Breast epithelium (tissue), 3 donors: ENCODE results near the gene SRRM5.

Experiments used
- POLR2A ChIP-seq: fragments of 450-650 bp; IDR thresholded peaks from one replicate; pipeline ENCODE4 v1.6.1; 2016; ENCODE audit warnings: antibody characterized with exemption, mild to moderate bottlenecking, moderate library complexity
- POLR2AphosphoS5 ChIP-seq, 3 donors: sonication (generic); formaldehyde crosslinking; IDR thresholded peaks; one replicate each; pipeline ENCODE4 v1.6.1; 2017; ENCODE audit warnings: antibody characterized with exemption in 3 of 3
- TF ChIP-seq, protein P1 (sequence below), 3 donors: fragments of 450-650 bp; IDR thresholded peaks; one replicate each; pipeline ENCODE4 v1.5.1; 2016 to 2017; ENCODE audit warnings: antibody characterized with exemption in 3 of 3, mild to moderate bottlenecking in 3 of 3, moderate library complexity in 3 of 3

DNA sequence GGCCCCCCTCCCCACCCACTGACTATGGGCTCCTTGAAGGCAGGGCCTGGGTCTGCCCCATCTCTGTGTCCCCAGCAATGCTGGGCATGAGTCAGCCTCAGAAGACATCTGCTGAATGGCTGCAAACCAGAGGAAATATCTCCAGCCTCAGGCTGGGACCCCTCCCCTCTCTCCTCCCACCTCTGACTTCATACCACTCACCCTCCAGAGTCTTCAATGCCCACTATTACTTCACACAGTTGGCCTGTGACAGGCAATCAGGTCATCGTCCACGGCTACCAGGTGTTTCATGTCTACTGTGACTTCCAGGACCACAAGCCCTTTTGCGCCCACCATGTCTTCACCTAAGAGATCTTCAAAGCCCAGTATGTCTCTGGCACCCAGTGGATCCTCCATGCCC lies at the start of gene SRRM5:
- TF ChIP-seq, protein P1, sequence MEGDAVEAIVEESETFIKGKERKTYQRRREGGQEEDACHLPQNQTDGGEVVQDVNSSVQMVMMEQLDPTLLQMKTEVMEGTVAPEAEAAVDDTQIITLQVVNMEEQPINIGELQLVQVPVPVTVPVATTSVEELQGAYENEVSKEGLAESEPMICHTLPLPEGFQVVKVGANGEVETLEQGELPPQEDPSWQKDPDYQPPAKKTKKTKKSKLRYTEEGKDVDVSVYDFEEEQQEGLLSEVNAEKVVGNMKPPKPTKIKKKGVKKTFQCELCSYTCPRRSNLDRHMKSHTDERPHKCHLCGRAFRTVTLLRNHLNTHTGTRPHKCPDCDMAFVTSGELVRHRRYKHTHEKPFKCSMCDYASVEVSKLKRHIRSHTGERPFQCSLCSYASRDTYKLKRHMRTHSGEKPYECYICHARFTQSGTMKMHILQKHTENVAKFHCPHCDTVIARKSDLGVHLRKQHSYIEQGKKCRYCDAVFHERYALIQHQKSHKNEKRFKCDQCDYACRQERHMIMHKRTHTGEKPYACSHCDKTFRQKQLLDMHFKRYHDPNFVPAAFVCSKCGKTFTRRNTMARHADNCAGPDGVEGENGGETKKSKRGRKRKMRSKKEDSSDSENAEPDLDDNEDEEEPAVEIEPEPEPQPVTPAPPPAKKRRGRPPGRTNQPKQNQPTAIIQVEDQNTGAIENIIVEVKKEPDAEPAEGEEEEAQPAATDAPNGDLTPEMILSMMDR (IDR thresholded peaks at IDR 0.05), result no peak
- TF ChIP-seq POLR2A (no peak), POLR2AphosphoS5 (IDR thresholded peaks at IDR 0.05) (no peak)
